HTERT RPE-1 (cell line): ENCODE measurements around the gene MCTP2.

Experiments
- in situ Hi-C: fragments of 300-500 bp; cut with MboI; formaldehyde crosslinking; loops from 4 replicates; pipeline ENCODE4 v1.14.3; 2020; ENCODE audit warnings: low sequenced_read_pairs

The MCTP2 gene

DNA sequence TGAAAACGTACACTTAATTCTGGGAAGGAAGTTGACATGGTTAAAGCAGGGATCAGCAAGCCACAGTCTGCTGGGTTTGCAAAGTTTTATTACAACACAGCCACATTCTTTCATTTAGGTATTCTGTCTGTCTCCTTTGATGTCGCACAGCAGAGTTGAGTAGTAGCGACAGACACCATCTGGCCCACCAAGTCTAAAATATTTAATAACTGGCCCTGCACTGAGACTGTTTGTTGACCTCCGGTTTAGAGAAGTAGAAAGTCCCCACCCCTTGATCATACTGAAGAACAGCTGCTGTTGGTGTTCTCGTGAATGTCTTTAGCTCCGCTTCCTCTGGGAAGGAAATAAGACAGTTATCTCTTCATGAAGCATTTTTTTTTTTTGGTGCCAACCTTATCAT lies 66.2 kb downstream of the MCTP2 start:
- in situ Hi-C loops, result no loop called here

DNA sequence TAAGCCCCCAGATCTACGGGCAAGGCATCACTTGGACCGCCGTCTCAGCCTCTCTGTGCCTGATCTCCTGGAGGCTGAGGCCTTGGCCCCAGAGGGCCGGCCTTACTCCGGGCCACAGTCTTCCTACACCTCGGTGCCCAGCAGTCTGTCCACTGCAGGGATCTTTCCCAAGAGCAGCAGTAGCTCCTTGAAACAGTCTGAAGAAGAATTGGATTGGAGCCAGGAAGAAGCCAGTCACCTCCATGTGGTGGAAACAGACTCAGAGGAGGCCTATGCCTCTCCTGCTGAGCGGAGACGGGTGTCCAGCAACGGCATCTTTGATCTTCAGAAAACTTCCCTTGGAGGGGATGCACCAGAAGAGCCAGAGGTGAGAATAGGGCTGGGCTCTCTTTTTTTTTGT lies 67.0 kb downstream of the MCTP2 start:
- in situ Hi-C loops, result no loop called here

DNA sequence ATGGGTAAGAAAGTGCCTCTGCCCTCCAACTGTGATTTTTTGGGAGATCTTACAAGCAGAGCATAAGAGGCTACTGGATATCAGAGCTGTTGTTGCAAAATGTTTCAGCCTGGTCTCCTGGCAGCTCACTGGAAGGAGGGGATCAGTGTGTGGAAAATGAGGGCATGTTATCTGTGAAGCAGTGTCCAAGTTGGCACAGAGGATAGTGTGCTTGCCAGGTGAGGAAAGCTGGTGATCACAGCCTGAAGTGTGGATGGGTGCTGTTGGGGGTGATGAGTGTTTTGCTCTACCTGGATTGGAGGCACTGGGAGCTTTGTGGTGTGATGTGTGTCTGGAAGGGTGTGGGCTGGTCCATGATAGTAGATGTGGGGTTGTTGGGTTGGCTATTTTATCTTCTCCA lies 69.3 kb downstream of the MCTP2 start:
- in situ Hi-C loops, result no loop called here

DNA sequence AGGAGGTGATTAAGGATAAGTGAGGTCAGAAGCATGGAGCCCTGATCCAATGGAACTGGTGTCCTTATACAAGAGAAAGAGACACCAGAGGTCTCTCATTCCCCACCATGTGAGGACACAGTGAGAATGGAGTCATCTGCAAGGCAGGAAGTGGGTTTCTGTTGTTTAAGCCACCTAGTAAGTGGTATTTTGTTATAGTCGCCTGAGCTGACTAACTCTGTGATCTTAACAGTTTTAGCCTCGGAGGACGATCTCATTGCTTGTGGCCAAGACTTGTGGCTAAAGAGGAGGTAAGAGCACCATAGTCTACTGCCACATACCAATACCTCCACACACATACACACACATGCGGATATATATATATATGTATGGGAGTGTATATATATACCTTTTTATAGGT lies 73.8 kb downstream of the MCTP2 start:
- in situ Hi-C loops, result no loop called here

DNA sequence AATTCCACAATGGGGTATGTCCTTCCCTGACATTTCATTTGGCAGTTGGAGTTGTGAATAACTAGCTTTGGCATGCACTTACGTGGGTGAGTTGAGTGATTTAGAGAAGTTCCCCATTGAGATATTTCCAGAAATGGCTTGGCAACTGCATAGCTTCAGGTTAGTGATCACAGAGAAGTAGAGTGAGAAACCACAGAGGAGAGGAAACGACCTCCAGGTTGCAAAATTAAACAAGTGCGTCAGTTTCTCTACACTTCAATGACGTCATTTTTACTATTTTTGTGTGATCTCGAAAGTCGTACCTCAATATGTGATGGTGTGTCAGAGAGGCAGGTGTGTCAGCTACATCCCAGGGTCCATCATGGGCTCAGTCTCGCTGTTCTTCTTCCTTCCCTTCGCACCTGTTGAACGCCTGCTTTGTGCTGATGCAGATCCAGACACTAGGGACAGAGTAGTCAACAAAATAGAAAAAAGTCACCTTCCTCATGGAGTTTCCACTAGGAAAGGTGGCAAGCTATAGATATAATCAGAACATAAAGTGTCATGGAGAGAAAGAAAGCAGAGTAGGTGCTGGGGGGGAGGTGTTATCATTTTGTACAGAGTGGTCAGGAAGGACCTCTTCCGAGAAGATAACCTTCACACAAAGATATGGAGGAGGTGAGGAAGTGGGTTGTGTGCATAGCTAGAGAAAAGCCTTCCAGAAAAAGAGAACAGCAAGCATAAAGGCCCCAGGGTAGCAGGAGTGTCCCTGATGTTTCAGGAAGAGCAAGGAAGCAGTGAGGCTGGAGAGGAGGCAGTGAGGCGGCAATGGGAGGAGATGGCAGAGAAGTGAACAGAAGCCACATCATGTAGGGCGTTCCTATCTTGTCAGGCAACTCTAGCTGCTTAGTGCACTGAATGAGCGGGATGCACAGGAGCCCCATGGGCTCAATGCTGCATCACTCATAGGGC lies 75.6 kb downstream of the MCTP2 start:
- in situ Hi-C loops, result no loop called here

DNA sequence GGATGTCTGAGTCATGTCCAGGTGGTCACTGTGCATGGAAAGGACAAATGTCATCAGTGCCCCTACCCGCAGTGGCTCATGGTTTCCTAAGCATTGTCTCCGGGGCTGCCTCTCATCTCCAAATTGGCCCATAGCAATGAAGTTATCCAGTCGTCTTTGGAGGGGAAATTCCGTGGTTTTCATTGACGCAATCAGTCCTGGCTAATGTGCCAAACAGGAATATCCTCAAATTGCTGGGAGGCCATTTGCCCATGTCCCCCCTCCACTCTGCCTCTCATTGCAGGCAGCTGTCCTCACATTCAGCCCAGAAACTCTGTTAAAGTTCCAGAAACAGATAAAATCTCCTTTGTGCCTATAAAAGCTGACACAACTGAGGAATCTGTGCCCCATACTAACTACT lies 81.6 kb downstream of the MCTP2 start:
- in situ Hi-C loops, result no loop called here

DNA sequence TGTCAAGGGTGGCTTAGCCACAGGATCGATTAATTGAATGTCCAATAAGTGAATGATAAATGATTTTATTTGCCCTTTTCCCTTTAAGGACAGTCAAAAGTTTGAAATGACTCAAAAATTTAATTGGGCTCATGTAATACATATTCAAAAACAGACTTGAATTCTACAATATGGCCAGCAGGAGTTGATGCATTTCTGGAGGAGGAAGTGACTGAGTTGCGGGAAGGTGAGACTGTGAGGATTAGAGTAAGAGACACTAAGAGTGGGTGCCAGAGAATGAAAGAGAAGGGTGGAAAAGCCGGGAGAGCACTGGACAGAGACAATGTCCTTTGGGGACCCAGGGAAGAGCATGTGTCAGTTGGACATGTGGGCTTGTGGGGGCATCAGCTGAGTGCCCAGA lies 83.3 kb downstream of the MCTP2 start:
- in situ Hi-C loops, result no loop called here

DNA sequence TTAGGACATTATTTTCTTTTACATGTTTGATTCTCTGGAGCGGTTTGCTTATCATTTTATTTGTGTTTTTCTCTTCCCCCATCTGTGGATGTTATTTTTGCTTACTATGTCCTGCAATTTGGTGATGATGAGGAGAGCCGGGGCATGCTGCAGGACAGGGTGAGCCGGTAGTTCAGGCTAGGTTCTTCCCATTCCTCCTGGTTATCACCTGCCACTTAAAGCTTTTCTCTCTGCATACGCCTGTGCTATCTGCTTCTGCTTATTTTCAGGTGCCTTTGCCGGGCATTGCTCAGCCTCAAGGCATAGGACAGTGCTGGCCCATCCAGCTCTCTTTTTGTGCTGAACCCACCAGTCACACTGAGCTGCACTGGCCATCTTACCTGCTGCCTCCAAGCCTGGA lies 85.8 kb downstream of the MCTP2 start:
- in situ Hi-C loops, result no loop called here

DNA sequence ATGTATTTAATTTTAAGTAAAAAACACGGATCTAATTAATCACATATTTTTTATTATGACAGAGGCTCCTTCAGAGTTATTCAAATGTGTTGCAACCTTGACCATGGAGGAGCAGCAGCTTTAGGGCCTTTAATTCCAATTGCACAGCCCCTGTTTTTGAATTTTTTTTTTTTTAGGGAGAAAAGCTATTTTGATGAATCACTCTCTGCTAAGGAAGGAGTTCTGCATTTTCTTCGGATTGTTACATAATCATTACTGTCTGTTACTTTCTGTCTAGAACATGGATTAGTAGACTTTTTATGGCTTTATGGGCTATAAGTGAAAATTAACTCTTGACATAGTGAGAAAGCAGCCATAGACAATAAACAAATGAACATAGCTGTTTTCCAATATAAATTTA lies 90.8 kb downstream of the MCTP2 start:
- in situ Hi-C loops, result no loop called here

DNA sequence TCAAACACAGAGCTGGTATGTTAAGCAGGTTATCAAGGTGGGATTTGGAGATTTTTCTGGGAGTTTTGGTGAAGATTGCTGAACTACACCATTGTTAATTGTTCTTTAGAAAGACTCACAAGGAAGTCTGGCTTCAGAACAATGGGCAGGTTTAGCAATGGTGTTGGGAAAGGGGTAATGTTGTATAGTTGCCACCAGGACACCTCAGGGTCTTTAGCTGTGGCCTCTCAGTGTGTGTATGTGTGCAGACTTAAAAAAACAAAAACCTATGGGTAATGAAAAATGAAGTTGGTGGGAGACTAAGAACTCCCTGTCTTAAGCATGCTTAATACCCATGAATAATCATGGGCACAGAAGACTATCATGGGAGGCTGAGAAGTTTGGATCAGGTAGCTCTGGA lies 91.7 kb downstream of the MCTP2 start:
- in situ Hi-C loops, result no loop called here

DNA sequence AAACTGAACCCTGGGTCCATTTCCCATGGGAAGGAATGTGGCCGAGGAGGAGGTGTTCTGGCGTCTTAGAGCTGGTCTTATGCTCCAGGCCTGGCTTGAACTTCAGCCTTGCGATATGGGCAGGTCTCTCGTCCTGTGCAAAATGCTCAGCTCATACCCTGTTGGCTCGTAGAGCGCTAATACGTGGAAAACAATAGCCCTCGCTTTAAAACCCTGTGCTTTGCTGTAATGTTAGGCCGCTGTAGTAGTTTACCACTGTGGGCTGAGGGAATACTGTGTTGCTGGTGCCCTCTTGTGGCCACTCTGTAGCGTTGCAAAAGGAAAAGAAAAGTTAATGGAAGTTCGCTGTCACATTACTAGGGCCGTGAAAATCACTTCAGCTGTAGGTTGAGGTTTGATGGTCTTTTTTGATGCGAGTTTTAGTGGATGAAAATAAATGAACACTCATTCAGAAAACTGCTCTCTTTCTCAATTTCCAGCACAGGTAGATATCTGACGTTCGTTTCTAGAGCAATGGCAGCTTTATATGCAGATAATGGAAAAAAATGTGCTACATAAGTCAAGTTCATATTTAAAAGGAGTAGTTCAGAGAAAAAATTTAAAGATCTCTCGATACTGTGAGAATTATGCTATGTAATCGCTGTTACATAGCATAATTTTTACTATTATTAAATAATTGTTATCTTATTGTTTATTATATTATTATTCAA lies 92.9 kb downstream of the MCTP2 start:
- in situ Hi-C loops, result no loop called here

DNA sequence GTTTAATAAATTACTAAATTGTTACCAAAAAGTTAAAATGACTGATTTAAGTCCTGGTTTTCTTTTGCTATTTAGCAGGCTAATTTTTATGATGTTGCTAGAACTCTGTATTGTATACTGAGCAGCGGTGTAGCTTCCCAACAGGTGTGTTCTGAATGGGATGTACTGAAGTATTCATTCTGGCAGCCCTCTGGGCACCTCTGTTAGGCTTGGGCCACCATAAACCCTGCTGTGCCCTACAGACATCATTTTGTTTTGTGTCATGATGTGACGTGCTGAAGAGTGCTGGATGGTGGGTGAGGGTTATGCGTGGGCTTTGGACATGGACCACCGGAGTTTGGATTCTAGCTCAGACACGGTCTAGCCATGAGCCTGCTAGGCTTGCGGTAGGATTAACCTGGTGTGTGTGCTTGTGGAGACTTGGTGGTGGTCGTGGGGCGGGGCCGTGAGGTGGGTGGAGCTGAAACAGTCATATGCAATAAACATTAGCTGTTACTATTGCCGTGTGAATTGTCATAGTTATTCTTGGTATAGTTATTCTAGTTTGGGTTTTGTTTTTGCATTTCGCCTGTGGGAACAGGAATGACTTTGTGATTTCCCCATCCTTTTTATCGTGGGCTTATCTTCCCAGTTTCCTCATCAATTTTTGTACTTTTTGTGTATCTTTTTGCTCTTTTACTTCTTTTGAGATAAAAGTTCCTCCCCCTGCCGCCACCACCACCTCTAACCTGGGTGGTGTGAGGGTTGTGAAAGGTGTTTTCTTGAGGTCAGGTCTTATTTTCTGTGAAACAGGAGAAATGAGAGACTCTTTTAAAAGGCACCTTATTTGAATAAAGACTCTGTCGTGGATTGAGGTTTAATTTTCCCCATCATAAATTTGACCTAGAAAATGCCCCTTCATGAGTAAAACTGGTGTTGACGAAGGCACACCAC lies 93.7 kb downstream of the MCTP2 start:
- in situ Hi-C loops, result no loop called here

DNA sequence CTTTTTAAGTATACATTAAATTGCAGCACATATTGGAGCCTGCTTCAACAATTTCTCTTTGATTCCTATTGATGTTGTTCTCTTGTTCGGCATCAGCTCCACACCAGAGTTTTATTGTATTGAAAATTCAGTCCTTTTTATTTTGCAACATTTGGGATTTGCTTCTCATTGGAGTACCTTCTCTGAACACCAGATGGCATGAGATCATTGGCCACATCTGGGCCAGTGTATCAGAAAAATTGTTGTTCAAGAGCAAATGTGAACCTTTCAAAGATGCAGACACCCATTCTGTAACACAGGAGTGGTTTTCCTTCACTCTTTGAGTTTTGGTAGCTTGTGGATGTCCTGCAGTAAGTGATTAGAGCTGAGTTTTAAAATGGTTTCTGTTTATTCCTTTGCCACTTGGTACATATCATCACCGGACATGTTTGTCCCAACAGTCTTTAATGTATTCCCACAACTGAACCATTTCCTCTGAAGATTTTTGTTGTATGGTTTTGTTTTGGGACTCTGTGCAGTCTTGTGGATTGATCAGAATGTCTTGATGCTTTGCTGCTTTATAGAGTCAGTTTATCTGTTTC lies 96.1 kb downstream of the MCTP2 start:
- in situ Hi-C loops, result no loop called here

DNA sequence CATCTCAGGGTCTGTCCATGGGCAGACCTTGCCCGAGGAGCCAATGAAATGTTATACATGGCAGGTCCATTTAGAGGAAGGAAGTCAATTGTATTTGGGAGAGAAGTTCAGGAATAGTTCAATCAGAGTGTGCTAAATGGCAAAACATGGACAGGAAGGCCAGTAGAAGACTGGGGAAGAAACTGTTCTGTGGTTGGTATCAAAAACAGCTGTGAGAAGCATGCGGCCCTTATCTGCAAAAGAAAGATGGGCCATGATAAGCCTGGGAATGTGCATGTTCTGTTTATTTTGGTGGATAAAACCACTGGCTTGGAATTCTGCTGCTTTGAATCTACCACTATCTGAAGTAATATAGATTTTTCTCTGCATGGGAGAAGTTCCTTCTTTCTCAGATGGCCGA lies 100.4 kb downstream of the MCTP2 start:
- in situ Hi-C loops, result no loop called here

DNA sequence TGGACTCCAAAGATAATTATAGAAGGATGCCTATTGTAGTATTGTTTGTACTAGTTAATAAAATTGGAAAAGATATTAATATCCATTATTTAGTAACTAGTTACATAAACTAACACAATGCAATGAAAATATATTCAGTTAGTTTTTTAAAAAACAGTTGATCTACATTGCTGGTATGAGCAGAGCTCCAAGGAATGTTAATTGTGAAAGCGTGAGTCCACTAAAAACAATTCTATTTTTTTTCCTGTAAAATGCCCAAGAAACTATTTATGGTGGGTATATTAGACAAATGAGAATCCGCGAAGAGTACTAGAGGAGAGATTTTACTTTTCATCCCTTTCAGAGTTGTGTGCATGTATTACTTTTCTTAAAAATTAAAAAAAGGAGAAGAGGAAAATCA lies 104.3 kb downstream of the MCTP2 start:
- in situ Hi-C loops, result no loop called here

DNA sequence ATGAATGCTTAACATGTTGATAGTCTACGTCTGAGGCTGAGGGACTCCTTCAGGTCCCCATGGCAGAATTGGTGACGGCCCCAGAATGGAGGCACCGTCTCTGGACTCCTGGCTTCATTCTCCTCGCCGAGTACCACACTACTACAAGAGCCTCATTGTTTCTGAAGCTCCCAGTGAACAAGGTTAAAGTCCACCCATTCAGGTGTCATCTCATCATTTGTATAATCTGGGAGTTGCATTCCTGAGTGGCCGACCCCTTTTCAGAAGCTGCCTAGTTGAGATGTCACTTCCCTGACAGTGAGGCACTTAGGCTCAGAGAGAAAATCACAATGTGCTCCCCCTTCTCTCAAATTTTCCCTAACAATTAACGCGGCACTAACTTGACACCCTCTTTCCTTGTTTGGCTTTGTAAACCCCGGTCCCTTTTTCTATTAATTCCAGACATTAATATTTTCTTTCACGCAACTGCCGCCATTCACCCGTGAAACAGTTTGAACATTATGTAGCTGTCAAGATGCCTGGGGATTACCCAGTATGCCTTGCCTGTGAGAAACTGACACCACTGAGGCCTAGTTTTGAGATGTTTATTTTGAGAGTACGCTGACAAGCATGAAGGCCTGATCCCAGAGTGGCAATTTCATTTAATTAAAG lies 105.6 kb downstream of the MCTP2 start:
- in situ Hi-C loops, result no loop called here

DNA sequence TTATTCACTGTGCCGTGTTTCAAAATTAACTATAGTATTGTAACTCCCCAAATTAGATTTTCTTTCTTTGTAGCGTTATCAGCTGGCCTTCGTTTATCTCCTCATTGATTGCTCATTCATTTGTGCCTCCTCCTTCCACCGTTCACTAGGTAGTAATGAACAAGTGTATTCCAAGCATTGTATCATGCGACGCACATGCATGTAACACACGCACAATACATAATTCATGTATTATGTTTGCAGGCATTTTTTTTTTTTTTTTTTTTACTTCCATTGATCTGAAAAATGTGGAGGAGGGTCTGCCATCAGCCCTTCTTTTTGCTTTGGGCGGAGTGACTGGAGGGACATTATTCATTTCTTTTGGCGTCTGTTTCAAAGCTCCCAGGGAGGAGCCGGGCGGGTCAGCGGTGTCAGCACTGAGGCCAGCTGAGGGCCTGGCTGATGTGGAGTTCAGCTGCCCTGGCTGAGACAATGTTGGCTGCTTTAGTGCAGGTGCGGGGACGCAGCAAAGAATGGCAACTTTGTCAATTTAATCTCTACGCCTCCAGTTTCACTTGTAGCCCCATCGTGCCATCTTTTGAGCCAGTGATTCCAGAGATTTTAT lies 107.0 kb downstream of the MCTP2 start:
- in situ Hi-C loops, result no loop called here

DNA sequence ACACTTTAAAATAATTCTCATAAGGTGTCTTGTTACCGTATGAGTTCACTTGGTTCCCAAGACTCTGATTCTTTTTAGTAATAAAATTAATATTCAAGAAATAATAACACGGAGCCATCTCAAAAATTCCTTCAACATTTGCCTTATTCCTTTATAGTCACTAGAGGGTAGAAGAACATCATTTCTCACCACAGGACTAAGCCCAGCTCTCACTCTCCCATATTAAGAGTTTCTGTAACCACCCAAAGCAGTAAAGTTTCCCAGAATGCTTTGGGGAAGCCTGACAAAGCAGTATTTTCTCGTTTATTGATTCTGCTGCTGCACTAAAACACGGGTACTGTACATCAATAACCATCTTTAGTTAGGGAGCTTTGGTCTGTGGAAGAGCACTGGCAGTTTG lies 114.9 kb downstream of the MCTP2 start:
- in situ Hi-C loops, result no loop called here

DNA sequence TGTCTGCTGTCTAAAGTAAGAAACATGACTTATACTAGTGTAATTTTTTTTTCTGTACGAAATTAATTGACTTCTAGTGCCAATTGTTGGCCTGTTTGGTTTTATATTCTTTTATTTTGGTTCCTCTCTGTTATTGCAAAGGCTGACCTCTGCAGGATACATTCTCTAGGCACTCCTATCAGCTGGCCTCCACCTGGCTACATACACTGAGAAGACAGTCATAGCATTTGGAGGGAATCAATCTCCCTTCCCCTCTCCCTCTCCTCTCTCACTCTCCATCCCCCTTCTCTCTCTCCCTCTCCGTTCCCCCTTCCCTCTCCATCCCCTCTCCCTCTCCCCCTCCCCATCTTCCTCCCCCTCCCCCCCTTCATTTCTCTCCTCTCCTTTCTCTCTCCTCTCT lies 116.7 kb downstream of the MCTP2 start:
- in situ Hi-C loops, result no loop called here

DNA sequence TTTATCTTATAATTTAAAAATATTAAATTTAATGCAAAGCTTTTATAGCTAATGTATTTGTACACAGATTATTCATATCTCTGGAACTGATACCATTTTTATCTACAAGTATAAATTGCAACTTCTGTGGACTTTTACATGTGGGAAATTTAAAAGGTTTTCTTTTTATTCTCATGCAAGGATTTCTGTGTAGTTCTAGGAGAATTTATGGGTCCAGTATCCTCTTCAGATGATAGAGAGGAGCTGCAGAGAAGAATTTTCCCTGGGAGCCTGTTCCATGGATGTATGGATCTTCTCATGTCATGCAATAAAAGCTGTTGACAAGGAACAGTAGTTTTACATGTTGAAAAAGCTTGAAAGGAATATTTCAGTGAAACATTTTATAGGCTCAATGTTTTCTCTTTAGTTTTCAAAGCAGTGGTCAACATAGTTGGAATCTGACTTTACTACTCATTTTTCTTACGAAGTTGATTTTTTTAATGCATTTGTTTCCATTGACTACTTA lies 119.7 kb downstream of the MCTP2 start:
- in situ Hi-C loops, result no loop called here
